Calu3 (cell line): ENCODE measurements around the gene ANO2. TPM values are rescaled to one million over a fixed set of nuclear protein-coding genes. Genes with fewer than 3 reads are reported as not detected.

Source experiments
- BruUV-seq: library from RNA; stranded (reverse); fragments of 400-500 nt; replicated peaks from 2 replicates; lab custom pipeline; 2021; lab: Mats Ljungman, UMichigan
- CTCF ChIA-PET: fragments of 300-600 bp; sonication (Branson Sonifier 250); formaldehyde crosslinking; loops from one replicate; lab custom pipeline; 2022; ENCODE audit warnings: antibody characterized with exemption; lab: Charles Lee
- DNase-seq: peaks from one replicate; pipeline ENCODE4 v3.0.0; 2022
- H3K27ac Mint-ChIP-seq: one replicate; pipeline ENCODE4 v1.8.0; 2022; ENCODE audit warnings: mixed read lengths; ENCODE audit not compliant: unreplicated experiment
- H3K27me3 Mint-ChIP-seq: one replicate; pipeline ENCODE4 v1.8.0; 2022; ENCODE audit warnings: mixed read lengths; ENCODE audit not compliant: unreplicated experiment
- H3K36me3 Mint-ChIP-seq: one replicate; pipeline ENCODE4 v1.8.0; 2022; ENCODE audit warnings: mild to moderate bottlenecking, moderate library complexity, mixed read lengths; ENCODE audit not compliant: insufficient read depth, unreplicated experiment
- H3K4me1 Mint-ChIP-seq: one replicate; pipeline ENCODE4 v1.8.0; 2022; ENCODE audit warnings: mild to moderate bottlenecking, low read depth, mixed read lengths; ENCODE audit not compliant: unreplicated experiment
- H3K4me3 Mint-ChIP-seq: one replicate; pipeline ENCODE4 v1.8.0; 2022; ENCODE audit warnings: mild to moderate bottlenecking, low read depth, moderate library complexity, mixed read lengths; ENCODE audit not compliant: unreplicated experiment
- H3K9me3 Mint-ChIP-seq: one replicate; pipeline ENCODE4 v1.8.0; 2022; ENCODE audit warnings: low read depth, mixed read lengths; ENCODE audit not compliant: unreplicated experiment
- intact Hi-C: fragments of 100-400 bp; cut with micrococcal nuclease; formaldehyde crosslinking; loops from one replicate; pipeline ENCODE4 v1.10.0; 2022; ENCODE audit not compliant: unreplicated experiment
- total RNA-seq: library from RNA; stranded (reverse); gene quantifications from 2 replicates; pipeline ENCODE4 v1.2.3, GENCODE V29; 2022
- TF ChIP-seq, protein P1 (sequence below): fragments of 200-600 bp; IDR thresholded peaks from one replicate; pipeline ENCODE4 v1.8.0; 2022; ENCODE audit warnings: antibody characterized with exemption; ENCODE audit not compliant: unreplicated experiment

ANO2 gene
- total RNA-seq, 1 experiment from 2014 or later, result not detected

GRCh38 chr12:5923043-5923605 lies 21.9 kb downstream of the ANO2 start:
- TF ChIP-seq, protein P1, sequence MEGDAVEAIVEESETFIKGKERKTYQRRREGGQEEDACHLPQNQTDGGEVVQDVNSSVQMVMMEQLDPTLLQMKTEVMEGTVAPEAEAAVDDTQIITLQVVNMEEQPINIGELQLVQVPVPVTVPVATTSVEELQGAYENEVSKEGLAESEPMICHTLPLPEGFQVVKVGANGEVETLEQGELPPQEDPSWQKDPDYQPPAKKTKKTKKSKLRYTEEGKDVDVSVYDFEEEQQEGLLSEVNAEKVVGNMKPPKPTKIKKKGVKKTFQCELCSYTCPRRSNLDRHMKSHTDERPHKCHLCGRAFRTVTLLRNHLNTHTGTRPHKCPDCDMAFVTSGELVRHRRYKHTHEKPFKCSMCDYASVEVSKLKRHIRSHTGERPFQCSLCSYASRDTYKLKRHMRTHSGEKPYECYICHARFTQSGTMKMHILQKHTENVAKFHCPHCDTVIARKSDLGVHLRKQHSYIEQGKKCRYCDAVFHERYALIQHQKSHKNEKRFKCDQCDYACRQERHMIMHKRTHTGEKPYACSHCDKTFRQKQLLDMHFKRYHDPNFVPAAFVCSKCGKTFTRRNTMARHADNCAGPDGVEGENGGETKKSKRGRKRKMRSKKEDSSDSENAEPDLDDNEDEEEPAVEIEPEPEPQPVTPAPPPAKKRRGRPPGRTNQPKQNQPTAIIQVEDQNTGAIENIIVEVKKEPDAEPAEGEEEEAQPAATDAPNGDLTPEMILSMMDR, result no peak
- Mint-ChIP-seq H3K27me3 (peaks cover 99% of the 10 kb centered on the region), H3K36me3 (no peaks in the 10 kb centered on the region), H3K4me3 (no peak overlapping the region), H3K27ac (no peak overlapping the region), H3K9me3 (no peaks in the 10 kb centered on the region), H3K4me1 (no peaks in the 10 kb centered on the region)
- DNase-seq, result no peak
- no TSS peak for BruUV-seq
- intact Hi-C loops, result no loop called here
- CTCF ChIA-PET, result no interaction called here

DNA sequence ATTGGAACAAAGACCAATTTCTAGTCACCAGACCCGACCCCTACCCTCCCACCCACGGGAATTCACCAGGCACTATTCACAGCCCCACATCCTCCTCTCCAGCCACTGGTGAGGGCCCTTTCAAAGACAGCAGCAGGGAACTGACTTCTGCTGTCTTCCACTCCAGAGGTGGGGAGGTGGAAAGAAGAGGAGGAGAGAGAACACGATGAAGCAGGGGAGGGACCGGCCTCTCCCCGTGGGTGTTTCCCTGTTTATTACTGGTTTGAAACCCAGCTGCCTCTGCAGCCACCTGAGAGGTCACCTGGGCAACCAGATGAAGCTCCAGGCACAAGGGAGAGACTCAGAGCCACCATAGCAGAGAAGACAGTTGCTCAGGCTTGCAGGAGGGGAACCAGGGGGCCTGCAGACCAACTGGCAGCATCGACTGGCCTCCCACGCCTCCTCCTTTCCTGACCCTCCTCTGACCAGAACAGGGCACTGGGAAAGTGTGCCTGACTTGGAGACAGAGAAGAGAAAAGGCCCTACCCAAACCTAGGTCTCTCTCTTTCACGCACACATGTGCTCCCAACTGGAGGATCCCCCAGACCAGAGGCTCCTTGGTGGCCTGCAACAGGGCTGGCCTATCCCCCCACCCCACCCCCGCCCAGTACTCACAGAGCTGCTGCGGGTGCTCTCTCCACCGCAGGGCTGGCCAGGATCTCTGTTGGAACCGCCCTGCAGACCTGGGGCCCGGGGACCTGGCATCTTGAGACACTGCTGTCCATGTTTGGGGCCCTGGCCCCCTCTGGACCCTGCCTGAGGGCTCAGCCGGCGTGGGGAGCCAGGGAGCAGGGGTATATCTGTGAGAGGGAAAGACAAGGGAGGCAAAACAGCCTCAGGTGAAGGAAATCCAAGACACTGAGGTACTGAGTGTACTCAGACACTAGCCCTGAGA lies 22.8 kb downstream of the ANO2 start:
- no peak overlapping the region for H3K27ac Mint-ChIP-seq
- no peak for DNase-seq
- BruUV-seq, result no TSS peak
- intact Hi-C loops, result no loop called here
- H3K4me1 Mint-ChIP-seq, result no peaks in the 10 kb centered on the region
- CTCF ChIA-PET, result no interaction called here
- H3K4me3 Mint-ChIP-seq, result no peak overlapping the region
- H3K36me3 Mint-ChIP-seq, result no peaks in the 10 kb centered on the region
- H3K9me3 Mint-ChIP-seq, result no peaks in the 10 kb centered on the region
- H3K27me3 Mint-ChIP-seq, result peaks cover 90% of the 10 kb centered on the region
- TF ChIP-seq, protein P1, result no peak

DNA sequence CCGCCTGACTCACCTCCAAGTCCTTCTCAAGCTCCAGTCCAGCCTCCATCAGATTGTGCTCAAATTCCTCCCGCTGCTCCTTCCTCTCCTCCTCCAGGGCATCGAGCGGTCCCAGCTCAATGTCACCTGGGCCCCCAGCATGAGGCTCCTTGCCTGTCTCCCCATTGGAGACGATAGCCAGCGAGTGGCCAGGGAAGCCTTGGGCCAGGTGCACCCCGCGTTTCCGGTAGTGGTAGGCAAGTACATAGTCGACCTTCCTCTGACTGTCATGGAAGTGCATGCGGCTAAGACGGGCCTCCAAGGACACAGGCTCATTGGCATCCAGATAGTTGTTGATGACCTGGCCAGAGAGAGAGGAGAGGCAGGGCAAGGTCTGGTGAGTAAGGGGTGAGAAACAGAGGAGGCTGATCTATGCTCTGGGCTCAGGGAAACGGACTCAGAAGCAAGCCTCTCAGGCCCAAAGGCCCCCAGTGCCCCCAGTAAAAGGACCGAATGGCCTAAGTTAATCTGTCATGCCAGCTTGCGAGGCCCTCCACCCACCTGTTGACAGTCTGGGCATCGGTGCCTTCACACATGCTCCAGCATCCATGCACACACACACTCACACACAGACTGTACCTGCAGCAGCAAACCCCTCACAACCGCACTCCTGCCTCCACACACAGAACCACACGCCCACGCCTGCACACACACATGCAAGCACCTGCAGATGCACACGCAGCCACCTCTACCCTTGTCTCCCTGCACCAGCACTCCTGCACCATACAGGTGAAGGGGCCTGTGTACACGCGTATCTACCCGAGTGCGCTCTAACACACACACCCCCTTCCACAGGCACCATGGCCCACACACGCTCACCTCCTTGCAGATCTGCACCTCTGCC lies 23.8 kb downstream of the ANO2 start:
- no peaks in the 10 kb centered on the region for H3K4me1 Mint-ChIP-seq
- CTCF ChIA-PET, result no interaction called here
- peaks cover 80% of the 10 kb centered on the region for H3K27me3 Mint-ChIP-seq
- no peaks in the 10 kb centered on the region for H3K9me3 Mint-ChIP-seq
- no peak for DNase-seq
- no peak overlapping the region for H3K4me3 Mint-ChIP-seq
- BruUV-seq, result no TSS peak
- TF ChIP-seq, protein P1, result no peak
- no peaks in the 10 kb centered on the region for H3K36me3 Mint-ChIP-seq
- no peak overlapping the region for H3K27ac Mint-ChIP-seq
- intact Hi-C loops, result no loop called here

DNA sequence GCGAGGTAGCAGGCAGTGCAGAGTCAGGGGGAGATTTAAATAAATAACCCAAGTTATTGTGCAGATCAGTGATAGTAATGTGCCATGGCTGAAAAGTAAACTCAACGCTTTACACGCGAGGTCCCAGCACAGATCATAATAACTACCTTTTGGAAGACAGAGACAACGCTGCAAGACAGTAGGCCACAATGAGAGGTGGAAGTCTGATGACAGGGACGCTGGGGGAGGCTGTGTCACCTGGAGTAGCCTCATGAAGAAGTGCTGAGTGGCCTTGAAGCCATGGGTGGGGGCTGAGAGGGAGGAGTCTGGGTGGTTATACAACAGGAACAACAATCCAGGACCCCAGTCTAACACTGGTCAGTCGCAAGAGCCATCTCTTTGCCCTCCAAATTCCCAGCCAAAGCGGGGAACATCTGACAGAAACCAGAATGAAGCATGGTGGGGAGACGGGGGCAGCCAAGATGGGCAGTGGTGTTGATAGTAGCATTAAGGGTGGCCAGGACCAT lies 28.2 kb downstream of the ANO2 start:
- Mint-ChIP-seq H3K36me3 (no peaks in the 10 kb centered on the region), H3K9me3 (no peaks in the 10 kb centered on the region), H3K27me3 (peaks cover 77% of the 10 kb centered on the region), H3K4me3 (no peak overlapping the region), H3K4me1 (no peaks in the 10 kb centered on the region), H3K27ac (no peak overlapping the region)
- intact Hi-C loops, result no loop called here
- no peak for DNase-seq
- CTCF ChIA-PET, result no interaction called here
- TF ChIP-seq, protein P1, result no peak
- no TSS peak for BruUV-seq
